ENCODE measurements around the gene CPS1. TPM values are rescaled to one million over a fixed set of nuclear protein-coding genes. Genes with fewer than 3 reads are reported as not detected.

The CPS1 gene
- total and polyA plus RNA-seq, 10 donors = 0.30 to 8.1 (median 3.2) TPM

- no peak for DNase-seq
- TF ChIP-seq POLR2AphosphoS5 (IDR thresholded peaks at IDR 0.05) (no peak), POLR2A (IDR thresholded peaks at IDR 0.05) (no peak), CTCF (IDR thresholded peaks at IDR 0.05 in 8 of 11, conservative IDR thresholded peaks at IDR 0.05 in 3 of 11) (no peak)
- 75 to 80% (median 77%) methylated on average over 3 of the region's 3 CpGs for WGBS, 5 donors
Observed at GRCh38 chr2:210620456-210620855, 64.1 kb downstream of the CPS1 start.

GRCh38 chr2:210623506-210623905 lies 67.1 kb downstream of the CPS1 start:
- TF ChIP-seq POLR2A (IDR thresholded peaks at IDR 0.05) (no peak), POLR2AphosphoS5 (IDR thresholded peaks at IDR 0.05) (no peak), CTCF (IDR thresholded peaks at IDR 0.05 in 8 of 11, conservative IDR thresholded peaks at IDR 0.05 in 3 of 11) (no peak)
- no peak overlapping the region for H3K27ac ChIP-seq
- no peak for DNase-seq
- 64 to 78% (median 71%) methylated on average over 4 of the region's 4 CpGs for WGBS, 5 donors
- H3K4me3 ChIP-seq = no peak overlapping the region
- intact Hi-C loops (cut with DNase I; ENCODE audit: low total_unique reads) = no loop called here
- no peaks in the 10 kb centered on the region for H3K4me1 ChIP-seq
- no peaks in the 10 kb centered on the region for H3K9me3 ChIP-seq
- H3K27me3 ChIP-seq (replicated peaks in 1 of 7) = no peaks in the 10 kb centered on the region
- no peaks in the 10 kb centered on the region for H3K36me3 ChIP-seq

More at GRCh38 chr2:210620456-210620855, 64.1 kb downstream of the CPS1 start:
- Histone ChIP-seq H3K9me3 (no peaks in the 10 kb centered on the region), H3K27me3 (replicated peaks in 1 of 7) (no peaks in the 10 kb centered on the region), H3K27ac (no peak overlapping the region), H3K4me1 (no peaks in the 10 kb centered on the region), H3K36me3 (no peaks in the 10 kb centered on the region), H3K4me3 (no peak overlapping the region)
- intact Hi-C loops (cut with DNase I; ENCODE audit: low total_unique reads) = no loop called here

GRCh38 chr2:210626849-210627248 lies 70.5 kb downstream of the CPS1 start:
- Histone ChIP-seq H3K36me3 (no peaks in the 10 kb centered on the region), H3K27me3 (replicated peaks in 1 of 7) (no peaks in the 10 kb centered on the region), H3K27ac (no peak overlapping the region), H3K4me1 (no peaks in the 10 kb centered on the region), H3K4me3 (no peak overlapping the region), H3K9me3 (no peaks in the 10 kb centered on the region)
- intact Hi-C loops (cut with DNase I; ENCODE audit: low total_unique reads) = no loop called here
- 57 to 71% (median 61%) methylated on average over 4 of the region's 4 CpGs for WGBS, 5 donors
- DNase-seq = no peak
- TF ChIP-seq CTCF (IDR thresholded peaks at IDR 0.05 in 8 of 11, conservative IDR thresholded peaks at IDR 0.05 in 3 of 11) (no peak), POLR2A (IDR thresholded peaks at IDR 0.05) (no peak), POLR2AphosphoS5 (IDR thresholded peaks at IDR 0.05) (no peak)

GRCh38 chr2:210630873-210631560 lies 74.6 kb downstream of the CPS1 start:
- intact Hi-C loops (cut with DNase I; ENCODE audit: low total_unique reads) = no loop called here
- H3K4me3 ChIP-seq = no peak overlapping the region
- H3K27ac ChIP-seq = no peak overlapping the region
- no peaks in the 10 kb centered on the region for H3K9me3 ChIP-seq
- DNase-seq = no peak
- WGBS, 5 donors = 72 to 79% (median 74%) methylated on average over 5 of the region's 5 CpGs
- no peak for TF ChIP-seq CTCF (IDR thresholded peaks at IDR 0.05 in 8 of 11, conservative IDR thresholded peaks at IDR 0.05 in 3 of 11)
- TF ChIP-seq POLR2A (IDR thresholded peaks at IDR 0.05) = no peak
- no peak for TF ChIP-seq POLR2AphosphoS5 (IDR thresholded peaks at IDR 0.05)
- no peaks in the 10 kb centered on the region for H3K4me1 ChIP-seq
- H3K36me3 ChIP-seq = no peaks in the 10 kb centered on the region
- no peaks in the 10 kb centered on the region for H3K27me3 ChIP-seq (replicated peaks in 1 of 7)
